T1000 (cell line): ENCODE results near the gene FGFRL1.

ENCODE experiments used
- DNase-seq: peaks from one replicate; lab custom pipeline; 2025; ENCODE audit warnings: mixed read lengths; lab: John Stamatoyannopoulos, UW

Gene FGFRL1

GRCh38 chr4:1011022-1011665 is at the start of gene FGFRL1:
Gene FGFRL1, plus strand, starts transcription at chr4:1011626. Its CDS starts 860 bp downstream, at chr4:1012486.
- peak; percentile 87 for DNase-seq

- DNase-seq = no peak
Measured at GRCh38 chr4:962231-963208, 48.9 kb upstream of the FGFRL1 start.

GRCh38 chr4:963276-964225 is 47.9 kb upstream of the FGFRL1 start:
- DNase-seq = no peak

- DNase-seq = no peak
Measured at GRCh38 chr4:964346-965025, 46.9 kb upstream of the FGFRL1 start.

GRCh38 chr4:965048-965765 is 46.2 kb upstream of the FGFRL1 start:
- DNase-seq = no peak

- DNase-seq = no peak
Measured at GRCh38 chr4:965766-966134, 45.7 kb upstream of the FGFRL1 start.

- no peak for DNase-seq
Measured at GRCh38 chr4:966266-967112, 44.9 kb upstream of the FGFRL1 start.

GRCh38 chr4:967113-968104 is 44.0 kb upstream of the FGFRL1 start:
- DNase-seq = no peak

- no peak for DNase-seq
Measured at GRCh38 chr4:968221-968620, 43.2 kb upstream of the FGFRL1 start.

GRCh38 chr4:968621-969394 is 42.6 kb upstream of the FGFRL1 start:
- DNase-seq = no peak

- no peak for DNase-seq
Measured at GRCh38 chr4:970046-970745, 41.2 kb upstream of the FGFRL1 start.

- no peak for DNase-seq
Measured at GRCh38 chr4:970854-971520, 40.4 kb upstream of the FGFRL1 start.

GRCh38 chr4:971666-972500 is 39.5 kb upstream of the FGFRL1 start:
- no peak for DNase-seq

- no peak for DNase-seq
Measured at GRCh38 chr4:972651-973424, 38.6 kb upstream of the FGFRL1 start.
